Nephron (organoid): Measurements from ENCODE around the gene CLNS1A.

Experiments
- H3K27ac Mint-ChIP-seq, 3 experiments: 2 replicates each; pipeline ENCODE4 v1.8.0; 2020; ENCODE audit warnings: mixed read lengths in 3 of 3, mild to moderate bottlenecking in 2 of 3, moderate library complexity in 1 of 3
- H3K27me3 Mint-ChIP-seq: 2 replicates; pipeline ENCODE4 v1.8.0; 2021; ENCODE audit warnings: low read depth, mild to moderate bottlenecking, moderate library complexity, mixed read lengths
- H3K36me3 Mint-ChIP-seq: 2 replicates; pipeline ENCODE4 v1.8.0; 2020; ENCODE audit warnings: low read depth, mixed read lengths
- H3K4me1 Mint-ChIP-seq: 2 replicates; pipeline ENCODE4 v1.8.0; 2020; ENCODE audit warnings: mixed read lengths
- H3K4me3 Mint-ChIP-seq, 3 experiments: 2 replicates each; pipeline ENCODE4 v1.8.0; 2020; ENCODE audit warnings: mild to moderate bottlenecking in 3 of 3, mixed read lengths in 3 of 3, moderate library complexity in 2 of 3
- H3K9me3 Mint-ChIP-seq: 2 replicates; pipeline ENCODE4 v1.8.0; 2020; ENCODE audit warnings: mixed read lengths
- CTCF ChIP-seq, 3 experiments: fragments of 200-600 bp; sonication (generic); IDR thresholded peaks; one replicate each; pipeline ENCODE4 v1.5.0; 2021; ENCODE audit warnings: antibody characterized with exemption in 3 of 3; ENCODE audit not compliant: unreplicated experiment in 3 of 3

Gene CLNS1A

GRCh38 chr11:77656362-77656761 is 18.8 kb upstream of the CLNS1A start:
- no peak overlapping the region for H3K27ac Mint-ChIP-seq
- H3K4me1 Mint-ChIP-seq: peaks cover 10% of the 10 kb centered on the region
- no peak for TF ChIP-seq CTCF (IDR thresholded peaks at IDR 0.05; ENCODE audit: unreplicated experiment in 3 of 3)
- no peaks in the 10 kb centered on the region for H3K36me3 Mint-ChIP-seq
- no peak overlapping the region for H3K4me3 Mint-ChIP-seq
- no peaks in the 10 kb centered on the region for H3K9me3 Mint-ChIP-seq
- no peaks in the 10 kb centered on the region for H3K27me3 Mint-ChIP-seq

- no peaks in the 10 kb centered on the region for H3K9me3 Mint-ChIP-seq
- H3K27ac Mint-ChIP-seq: no peak overlapping the region
- H3K4me3 Mint-ChIP-seq: no peak overlapping the region
- TF ChIP-seq CTCF (IDR thresholded peaks at IDR 0.05; ENCODE audit: unreplicated experiment in 3 of 3): no peak
- H3K27me3 Mint-ChIP-seq: no peaks in the 10 kb centered on the region
- no peaks in the 10 kb centered on the region for H3K36me3 Mint-ChIP-seq
- H3K4me1 Mint-ChIP-seq: peaks cover 10% of the 10 kb centered on the region
These were observed 17.3 kb upstream of the CLNS1A start for GRCh38 chr11:77654770-77655434.

GRCh38 chr11:77650123-77650522 is 12.5 kb upstream of the CLNS1A start:
- no peaks in the 10 kb centered on the region for H3K36me3 Mint-ChIP-seq

GRCh38 chr11:77647654-77648305 is 10.2 kb upstream of the CLNS1A start:
- H3K27me3 Mint-ChIP-seq: peaks cover 3% of the 10 kb centered on the region
- H3K9me3 Mint-ChIP-seq: no peaks in the 10 kb centered on the region
- no peaks in the 10 kb centered on the region for H3K4me1 Mint-ChIP-seq
- no peak for TF ChIP-seq CTCF (IDR thresholded peaks at IDR 0.05; ENCODE audit: unreplicated experiment in 3 of 3)
- no peak overlapping the region for H3K27ac Mint-ChIP-seq
- H3K36me3 Mint-ChIP-seq: no peaks in the 10 kb centered on the region
- no peak overlapping the region for H3K4me3 Mint-ChIP-seq

More at GRCh38 chr11:77650123-77650522, 12.5 kb upstream of the CLNS1A start:
- TF ChIP-seq CTCF (IDR thresholded peaks at IDR 0.05; ENCODE audit: unreplicated experiment in 3 of 3): no peak
- no peak overlapping the region for H3K27ac Mint-ChIP-seq
- no peaks in the 10 kb centered on the region for H3K27me3 Mint-ChIP-seq
- no peaks in the 10 kb centered on the region for H3K4me1 Mint-ChIP-seq
- no peak overlapping the region for H3K4me3 Mint-ChIP-seq
- H3K9me3 Mint-ChIP-seq: no peaks in the 10 kb centered on the region

- Mint-ChIP-seq H3K27ac (no peak overlapping the region), H3K4me3 (no peak overlapping the region), H3K4me1 (no peaks in the 10 kb centered on the region), H3K27me3 (peaks cover 3% of the 10 kb centered on the region), H3K36me3 (no peaks in the 10 kb centered on the region), H3K9me3 (no peaks in the 10 kb centered on the region)
- no peak for TF ChIP-seq CTCF (IDR thresholded peaks at IDR 0.05; ENCODE audit: unreplicated experiment in 3 of 3)
These were observed 7.3 kb upstream of the CLNS1A start for GRCh38 chr11:77644887-77645286.

GRCh38 chr11:77642228-77642627 is 4.6 kb upstream of the CLNS1A start:
- Mint-ChIP-seq H3K4me1 (peaks cover 4% of the 10 kb centered on the region), H3K27me3 (peaks cover 3% of the 10 kb centered on the region), H3K9me3 (no peaks in the 10 kb centered on the region), H3K4me3 (no peak overlapping the region), H3K27ac (no peak overlapping the region), H3K36me3 (no peaks in the 10 kb centered on the region)
- no peak for TF ChIP-seq CTCF (IDR thresholded peaks at IDR 0.05; ENCODE audit: unreplicated experiment in 3 of 3)
